Activated naive CD8-positive, alpha-beta T cell (primary cell): ENCODE measurements around the gene NDUFV1.
"Not testable (repeated sequence)": the region's sequence is repeated elsewhere in the genome, so short reads cannot be mapped to it uniquely, and the experiment has no call there.

ENCODE experiments used
- H3K27ac Mint-ChIP-seq: one replicate; pipeline ENCODE4 v1.8.0; 2021; ENCODE audit warnings: mixed read lengths
- H3K27me3 Mint-ChIP-seq: one replicate; pipeline ENCODE4 v1.8.0; 2021; ENCODE audit warnings: mixed read lengths
- H3K36me3 Mint-ChIP-seq: one replicate; pipeline ENCODE4 v1.8.0; 2021; ENCODE audit warnings: mixed read lengths
- H3K4me1 Mint-ChIP-seq: one replicate; pipeline ENCODE4 v1.8.0; 2021; ENCODE audit warnings: low read depth, mixed read lengths
- H3K4me3 Mint-ChIP-seq: one replicate; pipeline ENCODE4 v1.8.0; 2021; ENCODE audit warnings: mild to moderate bottlenecking, mixed read lengths
- H3K9me3 Mint-ChIP-seq: one replicate; pipeline ENCODE4 v1.8.0; 2021; ENCODE audit warnings: low read depth, mixed read lengths

Gene NDUFV1

GRCh38 chr11:67626131-67626833, 19.5 kb downstream of the NDUFV1 start:
- not testable (repeated sequence) for H3K4me3 Mint-ChIP-seq, H3K9me3 Mint-ChIP-seq, H3K27ac Mint-ChIP-seq, H3K27me3 Mint-ChIP-seq, H3K36me3 Mint-ChIP-seq, H3K4me1 Mint-ChIP-seq

DNA sequence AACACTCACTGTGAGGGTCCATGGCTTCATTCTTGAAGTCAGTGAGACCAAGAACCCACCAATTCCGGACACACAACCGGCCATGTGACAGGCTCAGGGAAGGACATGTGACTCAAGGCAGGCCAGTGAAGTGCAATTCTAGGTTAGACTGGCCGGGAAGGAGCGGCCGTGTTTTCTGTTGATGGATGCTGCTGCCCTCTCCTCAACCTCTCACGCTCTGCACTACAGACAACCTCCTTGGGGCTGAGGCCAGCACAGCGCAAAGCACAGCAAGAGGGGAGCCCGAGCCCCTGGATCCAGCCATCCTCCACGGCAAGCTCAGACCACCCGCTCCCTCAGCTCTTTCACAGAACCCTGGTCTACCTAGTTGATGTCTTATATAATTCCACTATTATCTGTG, 20.2 kb downstream of the NDUFV1 start:
- Mint-ChIP-seq H3K27ac (no peak overlapping the region), H3K4me3 (no peak overlapping the region)

GRCh38 chr11:67627441-67627811, 20.7 kb downstream of the NDUFV1 start:
- Mint-ChIP-seq H3K4me3 (no peak overlapping the region), H3K9me3 (no peaks in the 10 kb centered on the region), H3K27me3 (no peaks in the 10 kb centered on the region), H3K4me1 (peaks cover 5% of the 10 kb centered on the region), H3K27ac (no peak overlapping the region), H3K36me3 (no peaks in the 10 kb centered on the region)

More for the DNA sequence above, 20.2 kb downstream of the NDUFV1 start:
- Mint-ChIP-seq H3K4me1 (peaks cover 5% of the 10 kb centered on the region), H3K36me3 (no peaks in the 10 kb centered on the region), H3K27me3 (no peaks in the 10 kb centered on the region), H3K9me3 (no peaks in the 10 kb centered on the region)

DNA sequence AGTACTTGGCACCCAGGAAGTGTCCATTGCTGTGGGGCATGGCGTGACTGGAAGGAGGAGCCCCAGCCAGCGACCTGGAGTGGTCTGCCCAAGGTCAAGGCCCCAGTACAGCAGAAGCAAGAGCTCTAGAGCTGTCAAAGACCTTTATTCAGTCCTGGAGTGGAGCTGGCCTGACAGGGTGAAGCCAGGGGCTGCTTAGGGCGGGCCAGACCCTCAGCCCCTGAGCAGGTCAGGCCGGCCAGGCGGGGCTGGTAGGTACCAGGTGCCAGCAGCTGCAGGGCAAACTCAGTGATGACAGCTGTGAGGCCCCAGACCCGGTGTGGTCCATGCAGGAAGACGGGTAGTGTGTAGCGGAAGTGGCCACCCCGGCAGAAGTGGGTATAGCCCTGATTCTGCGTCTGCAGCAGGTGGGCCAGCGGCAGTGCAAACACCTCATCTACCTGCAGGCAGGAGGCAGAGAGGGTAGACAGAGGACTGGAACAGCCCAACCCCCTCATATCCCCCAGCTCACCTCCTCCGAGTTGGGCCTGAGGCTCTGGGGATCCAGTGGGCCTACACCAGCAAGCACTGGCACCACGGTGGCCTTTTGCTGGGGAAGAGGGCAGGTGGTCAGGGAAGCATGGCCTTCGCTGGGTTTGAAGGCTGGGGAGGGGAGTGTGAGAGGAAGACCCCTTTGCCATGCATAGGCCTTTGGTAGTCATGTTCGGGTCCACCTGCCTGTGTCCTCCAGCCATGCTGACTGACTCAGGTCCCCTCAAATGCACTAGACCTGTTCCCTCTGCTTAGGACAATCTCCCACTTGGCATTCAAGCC, 21.3 kb downstream of the NDUFV1 start:
- Mint-ChIP-seq H3K27ac (no peak overlapping the region), H3K36me3 (no peaks in the 10 kb centered on the region), H3K9me3 (no peaks in the 10 kb centered on the region), H3K4me1 (peaks cover 5% of the 10 kb centered on the region), H3K27me3 (no peaks in the 10 kb centered on the region), H3K4me3 (no peak overlapping the region)

DNA sequence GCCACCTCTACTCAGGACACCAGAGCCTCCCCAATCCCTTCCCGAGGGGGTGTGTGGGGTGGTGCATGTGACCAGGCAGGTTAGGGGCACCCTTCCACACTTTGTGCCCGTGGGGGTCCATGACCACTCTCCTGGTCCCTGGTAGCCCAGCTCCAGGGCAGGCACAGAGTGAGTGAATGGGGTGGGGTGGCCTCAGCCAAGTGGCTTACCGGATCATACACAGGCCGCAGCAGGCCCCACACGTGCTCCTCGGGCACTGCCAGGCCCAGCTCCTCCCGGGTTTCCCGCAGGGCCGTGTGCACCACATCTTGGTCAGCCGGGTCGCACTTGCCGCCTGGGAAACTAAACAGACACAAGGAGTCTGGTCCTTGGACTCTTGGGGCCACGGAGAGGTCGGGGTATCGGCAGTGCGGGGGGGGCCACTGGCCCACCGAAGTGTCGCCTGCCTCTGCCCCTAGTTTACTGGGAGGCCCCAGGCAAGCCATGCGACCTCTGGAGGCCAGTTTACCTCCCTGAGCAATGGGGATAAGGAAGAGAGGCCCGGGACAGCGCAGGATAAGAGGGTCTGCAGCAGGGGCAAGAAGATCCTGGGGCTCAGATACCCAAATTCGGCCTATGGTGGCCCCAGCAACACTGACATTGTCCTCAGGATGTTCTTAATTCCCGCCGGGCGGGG, 22.1 kb downstream of the NDUFV1 start:
- Mint-ChIP-seq H3K4me3 (peak overlapping the region; percentile 61), H3K27ac (peak overlapping the region; percentile 10), H3K27me3 (no peaks in the 10 kb centered on the region), H3K9me3 (no peaks in the 10 kb centered on the region), H3K36me3 (no peaks in the 10 kb centered on the region), H3K4me1 (peaks cover 5% of the 10 kb centered on the region)

DNA sequence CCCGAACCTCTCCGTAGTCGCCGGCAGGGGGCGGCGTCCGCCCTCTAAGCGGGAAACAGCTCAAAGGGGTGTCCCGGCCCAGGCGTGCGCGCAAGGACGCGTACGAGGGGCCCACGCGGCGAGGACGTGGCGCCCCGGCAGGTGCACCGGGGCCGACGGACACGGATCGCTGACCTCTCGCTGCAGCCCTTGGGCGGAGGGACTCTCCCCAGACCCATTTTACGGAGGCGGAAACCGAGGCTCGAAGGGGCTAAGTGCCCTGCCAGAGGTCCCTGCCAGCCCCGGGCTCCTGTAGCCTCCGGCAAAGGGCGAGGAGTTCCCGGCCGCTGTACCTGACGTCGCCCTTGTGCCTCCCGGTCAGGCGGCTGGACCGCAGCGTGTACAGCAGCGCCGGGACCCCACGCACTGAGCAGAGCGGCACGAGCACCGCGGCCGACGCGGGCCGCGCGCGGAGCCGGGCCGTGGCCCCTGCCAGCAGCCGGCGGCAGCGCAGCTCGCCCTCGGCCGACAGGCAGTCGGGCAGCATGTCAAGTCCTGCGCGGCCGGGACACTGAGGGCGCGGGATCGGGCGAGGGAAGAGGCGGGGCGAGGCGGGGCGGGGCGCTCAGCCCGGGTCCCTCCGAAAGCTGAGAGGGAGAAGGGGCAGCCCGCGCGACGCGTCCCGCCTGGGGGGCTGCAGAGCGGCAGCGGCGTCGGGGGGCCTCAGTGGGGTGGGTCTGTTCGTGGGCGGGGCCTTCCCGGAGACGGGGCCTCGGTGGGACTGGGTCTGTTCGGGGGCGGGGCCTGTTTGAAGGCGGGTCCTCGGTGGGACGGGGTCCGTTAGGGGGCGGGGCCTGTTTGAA, 22.9 kb downstream of the NDUFV1 start, which contains the start of gene NUDT8:
Gene NUDT8, minus strand, starts transcription at position 552 of the 842 bp plus-strand sequence. Its CDS starts 26 bp downstream, at position 526.
- no peaks in the 10 kb centered on the region for H3K27me3 Mint-ChIP-seq
- peak within 1 kb of the TSS; percentile 90 for H3K4me3 Mint-ChIP-seq

GRCh38 chr11:67630228-67630942, 23.6 kb downstream of the NDUFV1 start:
- H3K36me3 Mint-ChIP-seq = no peaks in the 10 kb centered on the region
- peaks cover 5% of the 10 kb centered on the region for H3K4me1 Mint-ChIP-seq
- H3K27ac Mint-ChIP-seq = peak overlapping the region; percentile 83
- no peaks in the 10 kb centered on the region for H3K27me3 Mint-ChIP-seq
- peak overlapping the region; percentile 90 for H3K4me3 Mint-ChIP-seq
- no peaks in the 10 kb centered on the region for H3K9me3 Mint-ChIP-seq

More for the DNA sequence above, 22.9 kb downstream of the NDUFV1 start, which contains the start of gene NUDT8:
- Mint-ChIP-seq H3K4me1 (peaks cover 5% of the 10 kb centered on the region), H3K36me3 (no peaks in the 10 kb centered on the region), H3K9me3 (no peaks in the 10 kb centered on the region), H3K27ac (peak within 1 kb of the TSS; percentile 83)

GRCh38 chr11:67630943-67631331, 24.2 kb downstream of the NDUFV1 start:
- H3K9me3 Mint-ChIP-seq = no peaks in the 10 kb centered on the region
- H3K36me3 Mint-ChIP-seq = no peaks in the 10 kb centered on the region
- no peaks in the 10 kb centered on the region for H3K27me3 Mint-ChIP-seq
- peak overlapping the region; percentile 90 for H3K4me3 Mint-ChIP-seq
- H3K27ac Mint-ChIP-seq = peak overlapping the region; percentile 83
- H3K4me1 Mint-ChIP-seq = peaks cover 5% of the 10 kb centered on the region

DNA sequence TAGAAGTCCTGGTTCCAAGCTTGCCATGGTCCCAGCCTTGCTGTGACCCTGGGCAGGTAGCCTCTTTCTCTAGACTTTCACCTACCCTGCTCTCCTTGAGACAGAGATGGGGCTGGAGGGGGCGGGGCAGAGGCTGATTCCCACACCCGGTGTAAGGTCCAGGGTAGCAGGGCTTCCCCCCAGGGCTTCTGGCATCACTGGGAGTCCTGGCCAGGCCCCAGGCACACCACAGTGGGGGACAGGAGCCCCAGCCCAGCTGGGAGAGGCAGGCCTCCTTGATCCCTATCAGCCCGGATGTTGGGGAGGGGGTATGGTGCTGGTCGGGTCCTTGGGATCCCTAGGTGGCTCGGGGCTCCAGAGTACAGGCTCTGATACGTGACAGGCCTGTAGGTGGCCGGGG, 24.7 kb downstream of the NDUFV1 start:
- peaks cover 5% of the 10 kb centered on the region for H3K4me1 Mint-ChIP-seq
- H3K4me3 Mint-ChIP-seq = peak overlapping the region; percentile 90

GRCh38 chr11:67631853-67632174, 25.1 kb downstream of the NDUFV1 start:
- H3K27ac Mint-ChIP-seq = peak overlapping the region; percentile 61
- no peaks in the 10 kb centered on the region for H3K9me3 Mint-ChIP-seq

More for the DNA sequence above, 24.7 kb downstream of the NDUFV1 start:
- no peaks in the 10 kb centered on the region for H3K9me3 Mint-ChIP-seq
- no peaks in the 10 kb centered on the region for H3K36me3 Mint-ChIP-seq
- no peak overlapping the region for H3K27ac Mint-ChIP-seq
- no peaks in the 10 kb centered on the region for H3K27me3 Mint-ChIP-seq

DNA sequence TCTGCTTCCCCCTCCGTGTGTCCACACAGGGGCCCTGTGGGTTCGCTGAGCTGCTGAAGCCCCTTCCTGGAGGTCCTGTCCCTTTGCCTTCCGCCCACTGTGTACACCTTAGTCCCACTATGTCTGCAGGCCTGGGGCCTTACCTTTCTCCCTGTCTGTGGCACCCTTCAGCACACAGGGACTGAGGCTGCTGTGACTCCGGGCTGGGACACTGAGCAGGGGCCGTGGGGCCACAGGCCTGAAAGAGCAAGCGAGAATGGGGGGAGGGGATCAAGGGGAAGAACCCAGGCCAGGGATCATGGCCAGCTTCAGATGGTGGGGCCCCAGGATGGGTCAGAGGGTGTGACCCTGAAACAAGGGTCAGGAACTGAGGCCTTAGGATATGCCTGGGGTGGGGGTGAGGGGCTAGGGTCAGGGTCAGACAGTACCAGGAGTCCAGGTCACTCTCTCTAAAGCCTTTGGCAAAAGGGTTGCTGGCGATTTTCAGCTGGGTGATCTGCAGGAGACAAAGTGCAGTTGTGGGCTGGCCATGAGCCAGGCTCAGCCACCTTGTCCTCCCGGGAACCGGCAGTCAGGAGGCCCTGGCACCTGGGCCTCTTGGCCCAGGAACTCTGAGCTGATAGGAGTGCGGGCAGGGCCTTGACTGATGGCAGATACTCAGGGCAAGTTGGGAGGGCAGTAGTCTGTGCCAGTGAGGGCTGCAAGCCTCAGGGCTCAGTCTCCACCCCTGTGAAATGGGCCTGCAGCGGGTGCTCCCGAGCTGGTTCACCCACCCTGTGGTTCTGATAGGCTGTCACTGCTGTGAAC, 25.6 kb downstream of the NDUFV1 start:
- peak overlapping the region; percentile 61 for H3K27ac Mint-ChIP-seq
- no peaks in the 10 kb centered on the region for H3K27me3 Mint-ChIP-seq
- H3K4me1 Mint-ChIP-seq = peaks cover 5% of the 10 kb centered on the region
- H3K9me3 Mint-ChIP-seq = no peaks in the 10 kb centered on the region
- H3K4me3 Mint-ChIP-seq = peak overlapping the region; percentile 56
- no peaks in the 10 kb centered on the region for H3K36me3 Mint-ChIP-seq

More at GRCh38 chr11:67631853-67632174, 25.1 kb downstream of the NDUFV1 start:
- Mint-ChIP-seq H3K27me3 (no peaks in the 10 kb centered on the region), H3K4me3 (peak overlapping the region; percentile 56), H3K36me3 (no peaks in the 10 kb centered on the region), H3K4me1 (peaks cover 5% of the 10 kb centered on the region)

GRCh38 chr11:67632982-67633755, 26.4 kb downstream of the NDUFV1 start:
- H3K4me1 Mint-ChIP-seq = peaks cover 5% of the 10 kb centered on the region
- H3K27me3 Mint-ChIP-seq = no peaks in the 10 kb centered on the region
- no peaks in the 10 kb centered on the region for H3K36me3 Mint-ChIP-seq
- H3K27ac Mint-ChIP-seq = no peak overlapping the region
- H3K9me3 Mint-ChIP-seq = no peaks in the 10 kb centered on the region
- no peak overlapping the region for H3K4me3 Mint-ChIP-seq
